Neural cell (in vitro differentiated cells): ENCODE measurements around the gene LCNL1.

Source experiments
- CTCF ChIP-seq: fragments of 450-650 bp; IDR thresholded peaks from 2 replicates; pipeline ENCODE4 v1.5.1; 2014; ENCODE audit warnings: antibody characterized with exemption, mild to moderate bottlenecking, moderate library complexity; ENCODE audit not compliant: poor library complexity, severe bottlenecking
- EZH2 ChIP-seq: fragments of 200-600, 300-800 bp; shearing (Covaris generic), sonication (generic); IDR thresholded peaks from 2 replicates; pipeline ENCODE4 v1.6.1; 2014; ENCODE audit warnings: antibody characterized with exemption, low read length, borderline replicate concordance, mild to moderate bottlenecking; ENCODE audit not compliant: insufficient read depth, poor library complexity, severe bottlenecking
- POLR2AphosphoS5 ChIP-seq: IDR thresholded peaks from 2 replicates; pipeline ENCODE4 v1.6.1; 2012
- RAD21 ChIP-seq: fragments of 450-650 bp; conservative IDR thresholded peaks from 2 replicates; pipeline ENCODE4 v1.6.1; 2014; ENCODE audit warnings: antibody characterized with exemption, mild to moderate bottlenecking, moderate library complexity
- REST ChIP-seq: IDR thresholded peaks from 2 replicates; pipeline ENCODE4 v1.6.1; 2012; ENCODE audit warnings: borderline replicate concordance
- SMC3 ChIP-seq: fragments of 450-650 bp; conservative IDR thresholded peaks from 2 replicates; pipeline ENCODE4 v1.6.1; 2014; ENCODE audit warnings: antibody characterized with exemption, mild to moderate bottlenecking, moderate library complexity; ENCODE audit not compliant: poor library complexity

DNA sequence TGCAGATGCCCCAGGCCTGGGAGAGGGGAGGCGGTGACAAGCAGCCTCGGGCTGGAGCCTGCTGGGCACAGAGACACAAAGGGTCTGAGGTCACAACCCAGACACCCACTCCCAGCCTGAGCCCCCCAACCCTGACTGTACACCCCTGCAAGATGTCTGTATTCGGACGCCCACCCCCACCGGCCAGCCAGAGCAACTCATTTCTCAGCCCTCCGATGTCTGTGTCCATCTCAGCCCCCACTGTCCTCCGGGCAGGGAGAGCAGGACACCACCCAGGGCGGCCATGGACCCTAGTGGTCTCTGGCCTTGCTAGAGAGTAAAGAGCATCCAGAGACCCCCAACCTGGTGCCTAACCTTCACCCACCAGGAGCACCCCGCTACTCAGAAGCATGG is 26.9 kb upstream of the LCNL1 start:
- TF ChIP-seq CTCF (no peak), POLR2AphosphoS5 (no peak), EZH2 (no peak), RAD21 (no peak), REST (no peak), SMC3 (no peak)
